GM21423 (cell line): ENCODE measurements around the gene COBLL1.
"Not testable (repeated sequence)": the region's sequence is repeated elsewhere in the genome, so short reads cannot be mapped to it uniquely, and the experiment has no call there.

Source experiments
- ATAC-seq: cut with Tn5 transposase; IDR thresholded peaks from one replicate; pipeline ENCODE4 v1.9.1; 2021; ENCODE audit warnings: mild to moderate bottlenecking, moderate library complexity; ENCODE audit not compliant: unreplicated experiment

Gene COBLL1

GRCh38 chr2:164722616-164723338 lies 118.8 kb downstream of the COBLL1 start:
- ATAC-seq, result no peak

- ATAC-seq, result no peak
Observed at GRCh38 chr2:164721430-164721829, 120.2 kb downstream of the COBLL1 start.

- no peak for ATAC-seq
Observed at GRCh38 chr2:164719996-164720941, 121.4 kb downstream of the COBLL1 start.

GRCh38 chr2:164717000-164717803 lies 124.4 kb downstream of the COBLL1 start:
- no peak for ATAC-seq

DNA sequence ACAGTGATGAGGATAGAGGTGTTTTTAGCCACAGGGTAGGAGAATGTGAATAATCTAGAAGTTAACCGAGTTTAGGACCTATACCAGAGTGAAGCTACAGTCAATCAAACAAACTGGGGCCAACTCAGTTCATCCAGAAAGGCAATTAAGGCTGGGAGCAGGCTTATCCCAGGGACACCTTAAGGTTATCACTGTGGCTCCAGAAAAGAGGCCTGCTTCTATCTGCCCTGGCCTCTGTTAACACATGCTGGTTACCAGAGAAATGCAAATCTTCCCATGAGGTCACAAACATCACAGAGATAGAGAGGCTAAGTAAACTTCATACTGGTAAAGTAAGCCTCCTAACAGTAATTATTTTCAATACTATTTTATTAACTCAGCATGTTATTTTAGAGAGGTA lies 127.2 kb downstream of the COBLL1 start:
- ATAC-seq, result no peak

DNA sequence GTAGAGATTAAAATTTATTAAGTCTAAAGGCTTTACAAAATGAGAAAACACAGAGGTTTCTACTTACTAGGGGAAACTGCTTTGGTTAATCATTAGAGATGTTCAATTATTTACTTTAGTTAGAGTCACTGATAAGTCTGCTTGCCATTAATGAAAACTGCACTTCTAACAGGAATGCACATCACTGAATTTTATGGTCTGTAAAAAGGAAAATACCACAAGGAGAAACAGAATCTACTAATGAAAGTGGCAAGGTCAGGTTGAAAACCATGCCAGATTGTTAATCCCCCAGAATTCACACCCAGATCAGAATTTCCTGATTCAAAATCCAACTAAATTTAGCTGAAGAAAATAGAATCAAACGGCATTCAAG lies 129.9 kb downstream of the COBLL1 start:
- ATAC-seq, result peak; percentile 76

- ATAC-seq, result peak; percentile 42
Observed at GRCh38 chr2:164710837-164711765, 130.5 kb downstream of the COBLL1 start.

DNA sequence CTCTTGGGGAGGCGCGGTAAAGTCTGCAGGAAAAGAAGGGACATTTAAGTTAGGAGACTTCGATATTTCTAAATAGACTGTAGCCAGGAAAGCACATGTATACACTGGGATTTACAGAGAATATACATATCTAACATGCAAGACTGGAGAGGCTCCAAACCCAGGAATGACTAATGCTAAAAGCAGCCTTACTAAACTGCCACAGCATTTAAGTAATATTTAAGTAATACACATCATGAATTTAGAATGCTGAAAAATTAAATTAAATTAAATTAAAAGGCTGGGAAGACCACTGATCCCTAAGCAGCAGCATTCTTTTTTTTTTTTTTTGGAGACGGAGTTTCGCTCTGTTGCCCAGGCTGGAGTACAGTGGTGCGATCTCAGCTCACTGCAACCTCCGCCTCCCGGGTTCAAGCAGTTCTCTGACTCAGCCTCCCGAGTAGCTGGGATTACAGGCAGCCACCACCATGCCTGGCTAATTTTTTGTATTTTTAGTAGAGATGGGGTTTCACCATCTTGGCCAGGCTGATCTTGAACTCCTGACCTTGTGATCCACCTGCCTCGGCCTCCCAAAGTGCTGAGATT lies 131.3 kb downstream of the COBLL1 start:
- not testable (repeated sequence) for ATAC-seq

GRCh38 chr2:164706522-164706921 lies 135.1 kb downstream of the COBLL1 start:
- ATAC-seq, result no peak

GRCh38 chr2:164705412-164706167 lies 136.0 kb downstream of the COBLL1 start:
- ATAC-seq, result no peak

- ATAC-seq, result no peak
Observed at GRCh38 chr2:164703915-164704706, 137.5 kb downstream of the COBLL1 start.

GRCh38 chr2:164701565-164701964 lies 140.1 kb downstream of the COBLL1 start:
- no peak for ATAC-seq

- no peak for ATAC-seq
Observed at GRCh38 chr2:164700390-164700789, 141.2 kb downstream of the COBLL1 start.

DNA sequence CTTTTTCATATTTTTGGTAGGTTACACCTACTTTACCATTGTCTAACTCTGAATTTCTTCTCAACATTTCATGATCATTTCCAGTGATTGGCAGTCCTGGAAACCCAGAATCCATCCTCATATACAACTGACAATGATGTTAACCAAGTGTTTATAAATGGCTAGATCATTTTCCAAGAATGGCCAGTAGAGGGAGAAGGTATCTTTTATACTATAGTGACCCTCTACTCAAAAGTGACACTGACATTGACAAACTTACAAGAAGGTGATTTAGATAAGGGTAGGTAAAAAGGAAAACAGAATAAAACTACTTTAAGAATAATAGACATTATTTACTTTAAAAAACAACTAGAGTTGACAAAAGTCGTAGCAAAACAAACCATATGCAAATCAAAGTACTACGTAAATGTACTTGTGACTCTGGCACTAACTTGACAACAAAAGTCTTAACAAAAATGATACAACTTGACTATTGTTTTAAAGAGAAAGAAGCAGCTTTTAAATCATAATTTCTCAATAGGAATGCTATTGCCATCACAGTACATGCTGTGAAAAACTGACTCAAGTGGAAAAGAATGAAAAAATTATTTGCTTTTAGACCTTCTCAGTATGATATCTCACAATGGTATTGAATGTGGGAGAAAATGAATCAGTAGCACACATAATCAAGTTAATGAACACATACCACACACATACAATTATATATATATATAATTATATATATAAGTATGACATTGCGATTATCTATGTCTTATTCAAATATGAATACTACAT lies 143.7 kb downstream of the COBLL1 start:
- ATAC-seq, result no peak

DNA sequence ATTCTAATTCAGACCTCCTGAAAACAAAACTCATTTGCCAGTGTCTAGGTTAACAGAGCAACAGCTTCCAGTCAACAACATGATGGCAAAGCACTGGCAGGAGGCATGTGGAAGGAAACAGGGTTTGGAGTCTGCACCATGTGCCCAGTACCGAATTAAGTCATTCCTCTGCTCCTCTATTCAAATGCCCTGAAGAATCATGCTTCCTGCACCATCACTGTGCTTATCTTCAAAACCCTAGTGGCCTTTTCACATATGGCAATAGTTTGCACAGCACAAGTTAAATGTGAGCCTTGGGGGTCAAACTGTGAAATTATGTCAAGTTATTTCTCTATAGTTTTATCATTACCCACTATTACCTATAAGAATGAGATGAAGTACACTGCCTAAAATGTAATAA lies 145.0 kb downstream of the COBLL1 start:
- no peak for ATAC-seq

DNA sequence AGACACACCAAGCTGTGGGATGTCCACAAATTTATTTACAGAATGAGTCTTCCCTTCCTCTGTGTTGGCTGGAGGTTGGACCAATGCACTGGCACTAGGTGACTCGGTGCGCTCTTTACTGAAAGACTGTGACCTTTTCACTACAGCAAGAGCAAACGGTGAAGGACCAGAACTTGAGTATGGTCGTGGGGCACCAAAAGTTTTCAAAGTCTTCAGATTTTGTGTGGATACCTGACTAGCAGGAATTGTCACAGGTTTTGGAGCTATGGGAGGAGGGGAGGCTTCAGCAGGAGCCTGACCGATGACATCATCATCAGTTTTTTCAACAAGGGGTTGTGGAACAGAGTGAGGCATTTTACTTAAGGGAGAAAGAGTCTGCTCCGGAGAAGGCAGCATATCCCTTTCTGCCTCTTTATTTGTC lies 147.3 kb downstream of the COBLL1 start:
- ATAC-seq, result no peak

- no peak for ATAC-seq
Observed at GRCh38 chr2:164693834-164694233, 147.8 kb downstream of the COBLL1 start.
